ENCODE data around the gene VSTM2L.

The VSTM2L gene

DNA sequence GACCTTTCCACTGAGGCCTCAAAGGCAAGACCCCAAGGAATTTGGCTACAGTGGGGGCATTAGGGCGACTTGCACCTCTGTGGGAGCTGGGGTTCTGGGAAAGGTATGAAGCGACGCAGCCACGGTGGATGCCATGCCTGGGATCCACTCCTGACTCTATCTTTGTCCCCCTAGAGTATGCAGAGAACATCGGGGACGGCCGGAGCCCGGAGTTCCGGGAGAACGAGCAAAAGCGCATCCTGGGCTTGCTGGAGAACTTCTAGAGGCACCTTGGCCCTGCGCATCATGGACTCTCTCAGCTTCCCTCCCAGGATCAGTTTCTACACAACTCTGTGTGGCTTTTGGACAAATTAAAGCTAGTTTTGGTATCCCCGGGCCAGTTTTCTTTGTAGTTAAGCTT is 31.2 kb upstream of the VSTM2L start:
- no peak overlapping the region for H3K4me2 ChIP-seq
- H3K27me3 ChIP-seq (ENCODE audit: insufficient read depth, low read depth) = no peaks in the 10 kb centered on the region
- no peak overlapping the region for H3K9ac ChIP-seq
- H4K20me1 ChIP-seq (ENCODE audit: insufficient read depth) = no peaks in the 10 kb centered on the region
- no peaks in the 10 kb centered on the region for H3K4me1 ChIP-seq (ENCODE audit: low read depth, poor library complexity, severe bottlenecking)
- TF ChIP-seq, protein P1, sequence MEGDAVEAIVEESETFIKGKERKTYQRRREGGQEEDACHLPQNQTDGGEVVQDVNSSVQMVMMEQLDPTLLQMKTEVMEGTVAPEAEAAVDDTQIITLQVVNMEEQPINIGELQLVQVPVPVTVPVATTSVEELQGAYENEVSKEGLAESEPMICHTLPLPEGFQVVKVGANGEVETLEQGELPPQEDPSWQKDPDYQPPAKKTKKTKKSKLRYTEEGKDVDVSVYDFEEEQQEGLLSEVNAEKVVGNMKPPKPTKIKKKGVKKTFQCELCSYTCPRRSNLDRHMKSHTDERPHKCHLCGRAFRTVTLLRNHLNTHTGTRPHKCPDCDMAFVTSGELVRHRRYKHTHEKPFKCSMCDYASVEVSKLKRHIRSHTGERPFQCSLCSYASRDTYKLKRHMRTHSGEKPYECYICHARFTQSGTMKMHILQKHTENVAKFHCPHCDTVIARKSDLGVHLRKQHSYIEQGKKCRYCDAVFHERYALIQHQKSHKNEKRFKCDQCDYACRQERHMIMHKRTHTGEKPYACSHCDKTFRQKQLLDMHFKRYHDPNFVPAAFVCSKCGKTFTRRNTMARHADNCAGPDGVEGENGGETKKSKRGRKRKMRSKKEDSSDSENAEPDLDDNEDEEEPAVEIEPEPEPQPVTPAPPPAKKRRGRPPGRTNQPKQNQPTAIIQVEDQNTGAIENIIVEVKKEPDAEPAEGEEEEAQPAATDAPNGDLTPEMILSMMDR (conservative IDR thresholded peaks at IDR 0.05; ENCODE audit: low read depth, low read length) = no peak
- H3K79me2 ChIP-seq (ENCODE audit: insufficient read depth, low read depth) = no peaks in the 10 kb centered on the region
- H3K36me3 ChIP-seq (ENCODE audit: insufficient read depth) = no peaks in the 10 kb centered on the region
- no peak overlapping the region for H3K27ac ChIP-seq
- H2AFZ ChIP-seq (ENCODE audit: low read depth) = no peak overlapping the region
- no peak overlapping the region for H3K4me3 ChIP-seq (IDR thresholded peaks at IDR 0.05; ENCODE audit: insufficient read depth, low read depth, low read length)

DNA sequence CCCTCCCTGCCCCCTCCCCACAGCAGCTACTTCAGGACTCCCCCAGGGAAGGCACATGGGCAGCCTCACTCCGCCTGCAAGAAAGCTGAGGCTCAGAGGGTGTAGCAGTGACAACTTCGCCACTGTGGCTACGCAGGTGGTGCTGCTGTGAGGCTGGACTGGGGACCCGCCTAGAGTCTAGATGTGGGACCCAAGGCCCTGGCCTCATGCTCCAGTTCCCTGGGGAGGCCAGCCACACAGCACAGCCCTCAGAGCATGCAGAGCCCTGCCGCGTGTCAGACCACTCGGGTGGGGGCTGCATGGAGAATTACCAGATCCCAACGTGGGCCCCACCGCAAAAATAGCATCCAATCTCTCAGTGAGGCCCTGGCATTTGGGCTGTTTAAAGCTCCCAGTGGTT is 30.8 kb upstream of the VSTM2L start:
- Histone ChIP-seq H3K4me1 (ENCODE audit: low read depth, poor library complexity, severe bottlenecking) (no peaks in the 10 kb centered on the region), H3K27me3 (ENCODE audit: insufficient read depth, low read depth) (no peaks in the 10 kb centered on the region), H3K79me2 (ENCODE audit: insufficient read depth, low read depth) (no peaks in the 10 kb centered on the region), H4K20me1 (ENCODE audit: insufficient read depth) (no peaks in the 10 kb centered on the region), H3K27ac (no peak overlapping the region), H3K9ac (no peak overlapping the region), H3K36me3 (ENCODE audit: insufficient read depth) (no peaks in the 10 kb centered on the region), H2AFZ (ENCODE audit: low read depth) (no peak overlapping the region), H3K4me2 (no peak overlapping the region), H3K4me3 (IDR thresholded peaks at IDR 0.05; ENCODE audit: insufficient read depth, low read depth, low read length) (no peak overlapping the region)
- TF ChIP-seq, protein P1 (conservative IDR thresholded peaks at IDR 0.05; ENCODE audit: low read depth, low read length) = no peak

DNA sequence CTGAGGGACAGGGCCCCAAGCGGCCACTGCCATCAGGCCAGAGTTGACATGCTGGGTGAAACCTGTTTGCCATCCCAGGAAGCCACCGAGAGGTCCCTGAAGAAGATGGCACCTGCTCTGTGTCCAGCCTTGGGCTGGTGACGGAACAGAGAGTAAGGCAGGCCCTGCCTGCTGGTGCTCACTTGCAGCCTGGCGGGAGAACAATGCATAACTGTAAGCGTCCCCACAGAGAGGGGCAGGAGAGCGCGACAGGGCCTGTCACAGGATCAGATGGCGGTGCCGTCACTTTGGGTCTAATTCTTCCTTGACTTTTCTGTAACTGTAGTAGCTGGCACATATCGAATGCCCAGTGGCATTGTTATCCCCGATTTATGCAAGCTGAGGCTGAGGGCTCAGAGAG is 29.0 kb upstream of the VSTM2L start:
- H3K79me2 ChIP-seq (ENCODE audit: insufficient read depth, low read depth) = no peaks in the 10 kb centered on the region
- H3K4me3 ChIP-seq (IDR thresholded peaks at IDR 0.05; ENCODE audit: insufficient read depth, low read depth, low read length) = no peak overlapping the region
- TF ChIP-seq, protein P1 (conservative IDR thresholded peaks at IDR 0.05; ENCODE audit: low read depth, low read length) = no peak
- no peaks in the 10 kb centered on the region for H4K20me1 ChIP-seq (ENCODE audit: insufficient read depth)
- no peaks in the 10 kb centered on the region for H3K27me3 ChIP-seq (ENCODE audit: insufficient read depth, low read depth)
- H2AFZ ChIP-seq (ENCODE audit: low read depth) = no peak overlapping the region
- H3K36me3 ChIP-seq (ENCODE audit: insufficient read depth) = no peaks in the 10 kb centered on the region
- H3K27ac ChIP-seq = no peak overlapping the region
- no peaks in the 10 kb centered on the region for H3K4me1 ChIP-seq (ENCODE audit: low read depth, poor library complexity, severe bottlenecking)
- no peak overlapping the region for H3K9ac ChIP-seq
- no peak overlapping the region for H3K4me2 ChIP-seq

DNA sequence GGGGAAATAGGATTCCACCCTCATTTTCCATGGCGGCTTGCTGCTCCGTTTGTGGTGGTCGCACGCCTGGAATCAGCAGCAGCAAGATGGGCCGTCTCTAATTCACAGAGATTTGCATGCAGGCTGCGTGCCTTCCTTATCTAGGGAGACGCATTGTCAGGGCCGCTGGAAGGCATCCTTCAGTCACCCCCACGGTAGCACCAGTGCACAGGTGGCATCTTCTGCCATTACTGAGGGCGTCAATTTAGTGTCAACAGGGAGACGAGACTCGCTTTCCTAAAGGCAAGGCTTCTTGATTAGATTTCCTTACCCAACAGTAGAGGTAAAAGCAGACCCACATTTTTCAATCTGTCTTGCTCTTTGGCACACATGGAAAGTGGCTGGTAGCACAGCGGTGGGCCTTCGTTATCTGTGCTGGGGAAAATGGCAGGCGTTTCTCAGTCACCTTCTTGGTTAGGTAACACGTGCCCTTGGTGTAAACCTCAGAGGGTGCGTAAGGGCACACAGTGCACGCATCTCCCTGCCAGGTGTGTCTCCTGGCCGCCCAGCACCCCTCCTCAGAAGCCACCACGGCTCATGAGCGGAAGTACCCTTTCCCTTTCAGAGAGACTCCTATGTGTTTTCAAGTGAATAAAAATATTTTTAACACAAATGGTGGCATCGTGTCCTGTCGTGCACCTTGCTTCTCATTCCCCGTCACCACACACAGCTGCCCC is 27.3 kb upstream of the VSTM2L start:
- TF ChIP-seq, protein P1 (conservative IDR thresholded peaks at IDR 0.05; ENCODE audit: low read depth, low read length) = no peak
- Histone ChIP-seq H3K27me3 (ENCODE audit: insufficient read depth, low read depth) (no peaks in the 10 kb centered on the region), H3K36me3 (ENCODE audit: insufficient read depth) (no peaks in the 10 kb centered on the region)

More for the DNA sequence above, 27.3 kb upstream of the VSTM2L start:
- Histone ChIP-seq H3K4me3 (IDR thresholded peaks at IDR 0.05; ENCODE audit: insufficient read depth, low read depth, low read length) (no peak overlapping the region), H3K4me2 (no peak overlapping the region), H3K27ac (no peak overlapping the region), H3K4me1 (ENCODE audit: low read depth, poor library complexity, severe bottlenecking) (no peaks in the 10 kb centered on the region), H2AFZ (ENCODE audit: low read depth) (no peak overlapping the region), H3K9ac (no peak overlapping the region), H4K20me1 (ENCODE audit: insufficient read depth) (no peaks in the 10 kb centered on the region), H3K79me2 (ENCODE audit: insufficient read depth, low read depth) (no peaks in the 10 kb centered on the region)
